ENCODE data around the gene PTTG1IP.

PTTG1IP gene

DNA sequence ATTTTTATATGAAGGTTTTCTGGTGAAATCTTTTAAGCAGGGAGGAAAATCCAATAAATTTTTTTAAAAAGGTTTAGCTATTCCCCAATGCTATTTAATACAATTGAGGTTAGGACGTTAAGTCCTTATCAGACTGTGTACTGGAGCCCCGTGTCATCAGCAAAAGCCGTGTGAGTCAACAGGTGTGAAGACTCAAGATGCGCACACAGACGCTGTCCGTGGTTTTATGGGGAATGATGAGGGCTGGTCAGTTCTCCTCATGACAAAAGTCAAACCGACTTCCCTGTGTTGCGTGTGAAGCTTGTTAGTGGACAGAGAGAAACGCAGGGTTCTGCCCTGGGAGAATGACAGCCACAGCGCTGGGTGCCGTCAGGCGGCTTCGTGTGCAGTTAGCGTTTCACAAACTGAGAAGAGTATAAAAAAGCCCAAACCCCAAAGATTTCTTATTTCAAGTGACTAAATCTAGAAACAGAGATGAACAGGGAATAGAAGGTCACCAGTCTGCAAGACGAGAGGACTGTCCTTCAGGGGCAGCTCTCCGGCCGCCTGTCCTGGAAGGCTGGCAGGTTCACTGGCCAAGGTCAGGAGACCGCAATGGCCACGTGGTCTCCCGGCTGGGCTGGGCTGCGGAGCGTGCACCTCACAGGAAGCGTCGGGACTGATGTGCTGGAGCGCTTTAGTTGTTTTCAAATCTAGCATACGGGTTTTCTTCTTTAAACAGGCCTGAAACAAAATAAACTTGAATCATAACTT lies 22.4 kb downstream of the PTTG1IP start:
- peaks cover 28 to 62% of the 10 kb centered on the region in 2 donors for H3K36me3 ChIP-seq (ENCODE audit: control insufficient read depth in 1 of 2, insufficient read depth in 2 of 2, low read length in 2 of 2)
- no peak overlapping the region for H3K4me3 ChIP-seq (ENCODE audit: low read depth in 1 of 2, low read length in 2 of 2)
- peaks cover 37 to 46% of the 10 kb centered on the region in 2 donors for H3K4me1 ChIP-seq (ENCODE audit: control insufficient read depth in 1 of 2, insufficient read depth in 2 of 2, low read length in 2 of 2)
- H3K27ac ChIP-seq (ENCODE audit: low read depth, low read length) = no peak overlapping the region
- no peak overlapping the region for H3K9ac ChIP-seq (ENCODE audit: low read depth in 1 of 2, low read length in 2 of 2)
- no peaks in the 10 kb centered on the region for H3K9me3 ChIP-seq (ENCODE audit: control insufficient read depth in 1 of 2, low read length in 2 of 2)
- no peaks in the 10 kb centered on the region for H3K27me3 ChIP-seq (ENCODE audit: control insufficient read depth in 1 of 2, insufficient read depth in 2 of 2, low read length in 2 of 2)

DNA sequence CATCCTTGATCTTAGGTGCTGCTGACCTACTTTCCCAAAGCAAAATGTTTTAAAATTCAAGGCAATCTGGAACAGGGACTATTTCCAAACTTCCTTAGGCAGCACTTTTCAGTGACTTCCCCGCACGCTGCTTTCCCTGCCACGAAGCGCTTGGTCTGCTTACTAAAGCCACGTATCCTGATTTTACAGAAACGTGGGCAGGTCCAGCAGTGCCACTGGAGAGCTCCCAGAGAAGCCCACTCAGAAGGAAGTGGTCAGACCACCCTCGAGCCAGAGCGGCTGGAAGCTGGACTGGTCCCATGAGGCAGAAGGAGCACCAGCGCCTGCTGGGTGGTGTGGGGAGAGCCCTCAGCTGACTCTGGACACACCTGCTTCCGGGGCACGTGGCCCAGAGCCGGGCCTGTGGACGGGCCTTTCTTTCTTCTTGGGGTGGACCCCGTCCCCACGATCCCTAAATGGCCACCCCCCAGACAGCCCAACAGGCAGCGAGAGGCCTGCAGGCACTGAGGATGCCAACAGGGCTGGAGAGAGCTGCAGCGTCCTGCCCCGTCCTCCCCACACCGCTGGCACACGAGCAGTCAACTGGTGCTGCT lies 23.2 kb downstream of the PTTG1IP start:
- Histone ChIP-seq H3K4me3 (ENCODE audit: low read depth in 1 of 2, low read length in 2 of 2) (no peak overlapping the region), H3K4me1 (ENCODE audit: control insufficient read depth in 1 of 2, insufficient read depth in 2 of 2, low read length in 2 of 2) (peaks cover 44 to 53% of the 10 kb centered on the region in 2 donors), H3K36me3 (ENCODE audit: control insufficient read depth in 1 of 2, insufficient read depth in 2 of 2, low read length in 2 of 2) (peaks cover 21 to 54% of the 10 kb centered on the region in 2 donors), H3K9ac (ENCODE audit: low read depth in 1 of 2, low read length in 2 of 2) (no peak overlapping the region), H3K27ac (ENCODE audit: low read depth, low read length) (no peak overlapping the region), H3K9me3 (ENCODE audit: control insufficient read depth in 1 of 2, low read length in 2 of 2) (no peaks in the 10 kb centered on the region), H3K27me3 (ENCODE audit: control insufficient read depth in 1 of 2, insufficient read depth in 2 of 2, low read length in 2 of 2) (no peaks in the 10 kb centered on the region)

DNA sequence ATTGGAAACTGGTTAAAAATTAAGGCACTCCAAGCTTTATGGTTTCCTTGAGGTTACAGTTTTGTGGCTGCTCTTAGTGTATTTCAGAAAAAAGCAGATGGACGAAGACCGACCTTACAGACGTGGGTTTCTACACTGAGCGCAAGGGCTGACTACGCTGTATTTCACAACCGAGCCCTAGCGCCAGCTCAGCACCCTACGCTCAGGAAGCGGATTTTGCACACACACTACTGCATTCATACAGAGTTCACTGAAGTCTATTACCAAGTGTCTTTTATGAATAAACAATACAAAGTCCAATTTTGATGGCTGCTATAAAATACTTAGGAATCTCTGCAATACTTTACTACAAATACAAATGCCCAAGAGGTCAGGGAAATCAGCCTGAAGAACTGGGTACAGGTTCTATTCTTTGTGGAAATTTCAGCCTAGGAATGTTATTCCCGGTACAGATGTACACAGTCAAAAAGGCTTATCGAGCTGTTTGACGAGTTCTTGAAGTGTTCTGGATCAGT lies 23.8 kb downstream of the PTTG1IP start:
- Histone ChIP-seq H3K4me3 (ENCODE audit: low read depth in 1 of 2, low read length in 2 of 2) (no peak overlapping the region), H3K4me1 (ENCODE audit: control insufficient read depth in 1 of 2, insufficient read depth in 2 of 2, low read length in 2 of 2) (peaks cover 45 to 57% of the 10 kb centered on the region in 2 donors), H3K36me3 (ENCODE audit: control insufficient read depth in 1 of 2, insufficient read depth in 2 of 2, low read length in 2 of 2) (peaks cover 14 to 47% of the 10 kb centered on the region in 2 donors), H3K27ac (ENCODE audit: low read depth, low read length) (no peak overlapping the region), H3K27me3 (ENCODE audit: control insufficient read depth in 1 of 2, insufficient read depth in 2 of 2, low read length in 2 of 2) (no peaks in the 10 kb centered on the region), H3K9me3 (ENCODE audit: control insufficient read depth in 1 of 2, low read length in 2 of 2) (no peaks in the 10 kb centered on the region), H3K9ac (ENCODE audit: low read depth in 1 of 2, low read length in 2 of 2) (peak overlapping the region in 1 of 2 donors; percentile 5)

DNA sequence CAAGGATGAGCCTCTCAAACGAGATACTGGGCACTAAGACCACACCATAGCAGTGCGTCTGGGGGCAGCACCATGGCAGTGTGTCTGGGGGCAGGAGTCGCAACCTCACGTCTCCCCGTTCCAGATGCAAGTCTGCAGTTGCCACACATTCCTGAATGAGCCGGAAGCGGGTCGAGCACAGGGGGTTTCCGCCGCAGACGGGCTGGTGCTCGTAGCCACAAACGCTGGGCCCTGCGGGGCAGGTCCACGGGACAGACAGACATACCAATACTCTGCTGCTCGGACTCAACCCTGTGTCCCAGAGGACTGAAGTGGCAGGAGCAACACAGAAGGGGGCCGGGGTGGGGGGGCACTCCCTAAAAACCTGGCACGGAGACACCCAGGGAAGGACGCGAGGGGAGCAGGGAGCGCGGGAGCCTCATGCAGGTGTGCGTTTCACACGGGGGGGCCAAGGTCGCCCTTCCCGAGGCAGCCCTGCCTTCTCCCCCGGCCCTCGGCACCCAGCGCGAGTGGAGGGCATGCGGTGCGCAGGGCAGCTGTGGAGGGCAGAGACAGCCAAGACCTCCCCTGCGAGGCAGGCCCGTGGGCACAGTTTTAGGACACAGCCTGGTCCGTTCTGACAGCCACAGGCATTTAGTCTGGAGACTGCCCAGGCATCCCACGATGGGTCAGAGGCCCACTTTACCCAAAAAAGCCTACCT lies 24.5 kb downstream of the PTTG1IP start:
- Histone ChIP-seq H3K36me3 (ENCODE audit: control insufficient read depth in 1 of 2, insufficient read depth in 2 of 2, low read length in 2 of 2) (peaks cover 7 to 40% of the 10 kb centered on the region in 2 donors), H3K4me3 (ENCODE audit: low read depth in 1 of 2, low read length in 2 of 2) (no peak overlapping the region), H3K9ac (ENCODE audit: low read depth in 1 of 2, low read length in 2 of 2) (peak overlapping the region in 1 of 2 donors; percentile 5), H3K4me1 (ENCODE audit: control insufficient read depth in 1 of 2, insufficient read depth in 2 of 2, low read length in 2 of 2) (peaks cover 44 to 57% of the 10 kb centered on the region in 2 donors), H3K9me3 (ENCODE audit: control insufficient read depth in 1 of 2, low read length in 2 of 2) (no peaks in the 10 kb centered on the region), H3K27me3 (ENCODE audit: control insufficient read depth in 1 of 2, insufficient read depth in 2 of 2, low read length in 2 of 2) (no peaks in the 10 kb centered on the region), H3K27ac (ENCODE audit: low read depth, low read length) (no peak overlapping the region)

DNA sequence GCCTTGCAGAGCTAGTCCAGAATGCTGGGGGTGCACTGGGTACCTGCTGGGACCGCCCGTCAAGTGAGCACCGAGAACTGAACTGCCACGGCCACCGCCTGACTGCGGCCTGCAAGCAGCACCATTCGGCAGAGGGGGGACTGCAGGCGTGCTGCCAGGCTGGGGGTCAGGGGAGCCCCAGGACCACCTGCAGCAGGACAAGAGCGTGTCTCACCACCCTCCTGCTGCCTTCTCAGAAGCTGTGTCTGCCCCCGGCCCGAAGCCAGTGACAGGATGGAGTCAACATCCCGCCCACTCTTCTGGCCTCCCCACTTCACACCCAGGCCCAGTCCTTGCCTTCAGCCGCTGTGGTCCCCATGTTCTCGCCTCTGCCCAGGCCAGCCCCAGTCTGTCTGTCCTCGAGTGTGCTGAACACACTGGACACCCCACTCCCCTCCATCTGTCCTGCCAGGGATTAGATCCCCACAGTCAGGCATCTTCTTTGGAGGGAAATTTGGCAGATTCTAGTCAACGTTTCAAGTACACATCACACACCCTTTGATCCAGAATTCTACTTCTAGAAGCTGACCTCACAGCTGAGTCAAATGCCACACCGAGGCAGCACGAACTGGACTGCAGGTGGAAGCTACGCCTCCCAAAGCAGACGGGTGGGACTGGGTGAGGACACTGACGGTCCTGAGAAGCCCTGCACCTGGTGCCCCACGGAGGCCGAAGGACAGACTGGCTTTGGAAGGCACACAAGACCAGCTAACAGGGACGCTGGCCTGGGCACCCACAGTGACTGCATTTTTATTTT lies 26.0 kb downstream of the PTTG1IP start:
- H3K9me3 ChIP-seq (ENCODE audit: control insufficient read depth in 1 of 2, low read length in 2 of 2) = no peaks in the 10 kb centered on the region
- no peaks in the 10 kb centered on the region for H3K27me3 ChIP-seq (ENCODE audit: control insufficient read depth in 1 of 2, insufficient read depth in 2 of 2, low read length in 2 of 2)
- peaks cover 38 to 52% of the 10 kb centered on the region in 2 donors for H3K4me1 ChIP-seq (ENCODE audit: control insufficient read depth in 1 of 2, insufficient read depth in 2 of 2, low read length in 2 of 2)
- H3K27ac ChIP-seq (ENCODE audit: low read depth, low read length) = no peak overlapping the region
- H3K36me3 ChIP-seq (ENCODE audit: control insufficient read depth in 1 of 2, insufficient read depth in 2 of 2, low read length in 2 of 2) = peaks cover 7 to 28% of the 10 kb centered on the region in 2 donors
- no peak overlapping the region for H3K4me3 ChIP-seq (ENCODE audit: low read depth in 1 of 2, low read length in 2 of 2)
- no peak overlapping the region for H3K9ac ChIP-seq (ENCODE audit: low read depth in 1 of 2, low read length in 2 of 2)

DNA sequence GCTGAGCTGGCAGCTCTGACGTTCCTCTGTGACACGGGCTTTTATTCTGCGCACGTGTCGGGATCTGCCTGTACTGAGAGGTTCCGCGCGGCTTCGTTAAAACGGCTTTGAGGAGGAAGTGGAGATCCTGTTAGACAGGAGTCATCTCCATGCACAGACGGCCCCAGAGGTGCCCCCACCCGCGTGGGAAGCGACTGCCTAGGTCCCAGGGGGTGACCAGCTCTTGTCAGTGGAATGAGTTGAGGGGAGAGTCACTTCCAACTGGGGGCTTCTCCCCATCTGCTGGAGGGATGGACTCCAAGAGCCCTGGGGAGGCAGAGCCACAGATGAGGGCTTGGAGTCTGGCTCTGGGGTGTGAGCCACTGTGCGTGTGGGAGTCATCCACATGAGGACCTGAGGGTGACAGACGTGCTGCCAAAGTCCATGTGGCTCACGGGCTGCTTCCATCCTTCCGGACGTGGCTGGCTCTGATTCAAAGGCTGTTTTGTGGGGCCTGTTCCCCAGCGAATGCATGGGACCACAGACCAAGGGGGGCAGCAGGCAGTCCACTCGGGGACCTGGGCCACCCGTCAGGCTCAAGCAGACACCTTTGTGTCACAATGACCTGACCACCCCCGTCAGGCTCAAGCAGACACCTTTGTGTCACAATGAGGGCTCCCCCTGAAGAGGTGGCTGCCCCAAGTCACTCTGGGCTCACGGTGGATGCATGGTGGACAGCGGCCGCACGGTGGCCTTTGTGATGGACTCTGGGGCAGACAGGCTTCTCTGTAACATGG lies 26.8 kb downstream of the PTTG1IP start:
- Histone ChIP-seq H3K27ac (ENCODE audit: low read depth, low read length) (no peak overlapping the region), H3K4me3 (ENCODE audit: low read depth in 1 of 2, low read length in 2 of 2) (peak overlapping the region; percentile 41 to 59), H3K9ac (ENCODE audit: low read depth in 1 of 2, low read length in 2 of 2) (no peak overlapping the region), H3K27me3 (ENCODE audit: control insufficient read depth in 1 of 2, insufficient read depth in 2 of 2, low read length in 2 of 2) (no peaks in the 10 kb centered on the region), H3K36me3 (ENCODE audit: control insufficient read depth in 1 of 2, insufficient read depth in 2 of 2, low read length in 2 of 2) (peaks cover 7 to 23% of the 10 kb centered on the region in 2 donors), H3K4me1 (ENCODE audit: control insufficient read depth in 1 of 2, insufficient read depth in 2 of 2, low read length in 2 of 2) (peaks cover 38 to 51% of the 10 kb centered on the region in 2 donors), H3K9me3 (ENCODE audit: control insufficient read depth in 1 of 2, low read length in 2 of 2) (no peaks in the 10 kb centered on the region)

DNA sequence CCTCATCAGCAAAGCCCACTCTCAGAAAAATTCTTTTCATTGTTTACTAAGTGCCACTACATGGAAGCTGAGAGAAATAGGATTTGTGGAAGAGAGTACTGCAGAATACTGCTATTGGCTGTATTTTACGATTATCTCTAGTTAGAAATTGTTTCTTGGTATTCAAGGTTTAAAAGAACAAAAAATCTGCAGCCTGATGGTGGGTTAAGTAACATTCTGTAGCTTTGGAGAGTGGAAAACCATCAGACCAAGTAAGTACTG lies 27.3 kb downstream of the PTTG1IP start:
- peaks cover 4 to 18% of the 10 kb centered on the region in 2 donors for H3K36me3 ChIP-seq (ENCODE audit: control insufficient read depth in 1 of 2, insufficient read depth in 2 of 2, low read length in 2 of 2)
- H3K4me3 ChIP-seq (ENCODE audit: low read depth in 1 of 2, low read length in 2 of 2) = peak overlapping the region; percentile 41 to 59
- peaks cover 0 to 2% of the 10 kb centered on the region in 2 donors for H3K27me3 ChIP-seq (ENCODE audit: control insufficient read depth in 1 of 2, insufficient read depth in 2 of 2, low read length in 2 of 2)
- no peak overlapping the region for H3K27ac ChIP-seq (ENCODE audit: low read depth, low read length)
- no peak overlapping the region for H3K9ac ChIP-seq (ENCODE audit: low read depth in 1 of 2, low read length in 2 of 2)
- no peaks in the 10 kb centered on the region for H3K9me3 ChIP-seq (ENCODE audit: control insufficient read depth in 1 of 2, low read length in 2 of 2)
- H3K4me1 ChIP-seq (ENCODE audit: control insufficient read depth in 1 of 2, insufficient read depth in 2 of 2, low read length in 2 of 2) = peaks cover 38 to 46% of the 10 kb centered on the region in 2 donors

DNA sequence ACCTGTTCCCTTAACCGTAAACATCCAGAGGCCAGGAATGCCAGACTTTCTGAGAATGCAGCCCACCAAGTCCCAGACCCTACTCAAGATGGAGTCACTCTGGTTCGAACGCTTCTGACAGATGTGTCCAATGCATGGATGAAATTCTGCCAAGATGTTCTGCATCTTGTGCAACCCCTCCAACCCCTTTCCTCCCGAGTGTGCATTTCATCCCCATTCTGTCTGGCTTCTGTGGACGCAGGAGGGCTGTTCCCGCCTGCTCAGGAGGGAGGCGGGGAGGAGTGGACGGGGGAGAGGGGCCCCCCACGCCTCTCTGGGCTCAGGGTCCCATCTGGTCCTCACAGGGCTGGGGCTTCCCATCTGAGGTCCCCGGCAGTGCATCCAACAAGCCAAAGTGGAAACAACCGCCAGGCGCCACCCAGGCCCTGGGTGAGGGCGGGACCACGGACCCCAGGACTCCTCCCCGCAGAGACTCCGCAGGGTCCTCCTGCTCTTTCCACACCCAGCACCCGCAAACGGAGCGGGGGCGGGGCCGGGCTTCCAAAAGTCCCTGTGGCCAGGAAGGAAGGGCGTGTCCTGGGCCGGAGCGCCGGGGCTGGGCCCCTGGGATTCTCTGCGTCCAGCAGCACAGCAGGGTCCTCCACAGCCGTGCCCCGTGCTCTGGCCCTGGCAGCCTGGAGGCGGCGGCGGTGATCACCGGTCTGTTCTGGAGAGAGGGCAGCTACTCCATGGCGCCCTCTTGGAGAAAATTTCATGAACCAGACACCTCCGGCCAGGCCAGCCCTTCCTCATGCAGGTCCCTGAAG lies 27.9 kb downstream of the PTTG1IP start:
- Histone ChIP-seq H3K27me3 (ENCODE audit: control insufficient read depth in 1 of 2, insufficient read depth in 2 of 2, low read length in 2 of 2) (peaks cover 0 to 4% of the 10 kb centered on the region in 2 donors), H3K36me3 (ENCODE audit: control insufficient read depth in 1 of 2, insufficient read depth in 2 of 2, low read length in 2 of 2) (peaks cover 0 to 13% of the 10 kb centered on the region in 2 donors), H3K4me3 (ENCODE audit: low read depth in 1 of 2, low read length in 2 of 2) (peak overlapping the region; percentile 41 to 59)

DNA sequence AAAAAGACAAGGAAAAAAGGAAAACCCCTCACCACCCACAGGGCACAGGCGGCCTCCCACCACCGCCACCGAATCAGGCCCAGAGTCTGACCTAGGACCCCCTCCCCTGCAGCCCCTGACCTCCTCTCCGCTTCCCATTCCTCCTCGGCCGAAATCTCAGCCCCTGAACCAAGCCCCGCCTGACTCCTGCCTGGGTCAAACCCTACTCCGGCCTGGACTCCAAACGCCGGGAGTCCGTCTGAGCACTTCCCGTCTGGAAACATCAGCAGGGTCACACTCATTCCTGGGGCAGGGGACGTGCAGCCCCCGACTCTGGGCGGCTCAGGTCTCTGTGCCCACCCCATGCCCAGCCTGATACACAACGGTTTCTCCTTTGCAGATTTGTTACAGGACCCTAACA lies 29.2 kb downstream of the PTTG1IP start:
- Histone ChIP-seq H3K36me3 (ENCODE audit: control insufficient read depth in 1 of 2, insufficient read depth in 2 of 2, low read length in 2 of 2) (peaks cover 0 to 6% of the 10 kb centered on the region in 2 donors), H3K4me3 (ENCODE audit: low read depth in 1 of 2, low read length in 2 of 2) (no peak overlapping the region), H3K27me3 (ENCODE audit: control insufficient read depth in 1 of 2, insufficient read depth in 2 of 2, low read length in 2 of 2) (peaks cover 0 to 4% of the 10 kb centered on the region in 2 donors), H3K27ac (ENCODE audit: low read depth, low read length) (no peak overlapping the region), H3K9me3 (ENCODE audit: control insufficient read depth in 1 of 2, low read length in 2 of 2) (no peaks in the 10 kb centered on the region), H3K9ac (ENCODE audit: low read depth in 1 of 2, low read length in 2 of 2) (no peak overlapping the region), H3K4me1 (ENCODE audit: control insufficient read depth in 1 of 2, insufficient read depth in 2 of 2, low read length in 2 of 2) (peaks cover 24 to 30% of the 10 kb centered on the region in 2 donors)

More for the DNA sequence above, 27.9 kb downstream of the PTTG1IP start:
- Histone ChIP-seq H3K27ac (ENCODE audit: low read depth, low read length) (no peak overlapping the region), H3K9ac (ENCODE audit: low read depth in 1 of 2, low read length in 2 of 2) (peak overlapping the region in 1 of 2 donors; percentile 18), H3K4me1 (ENCODE audit: control insufficient read depth in 1 of 2, insufficient read depth in 2 of 2, low read length in 2 of 2) (peaks cover 36 to 40% of the 10 kb centered on the region in 2 donors), H3K9me3 (ENCODE audit: control insufficient read depth in 1 of 2, low read length in 2 of 2) (no peaks in the 10 kb centered on the region)

All from duodenal mucosa (tissue), 2 donors.